ENCODE results near the gene TMC7.
A peak's percentile ranks its signal among the peaks of the same experiment; 100 is the strongest.

The TMC7 gene

GRCh38 chr16:19031738-19032137 is 48.0 kb downstream of the TMC7 start:
- Histone ChIP-seq H3K27ac (ENCODE audit: low read length) (no peak overlapping the region), H3K27me3 (ENCODE audit: control insufficient read depth in 1 of 2, insufficient read depth in 2 of 2, low read length in 2 of 2) (no peaks in the 10 kb centered on the region), H3K36me3 (ENCODE audit: control insufficient read depth in 2 of 2, insufficient read depth in 2 of 2, low read length in 2 of 2) (no peaks in the 10 kb centered on the region), H3K9ac (ENCODE audit: low read length in 2 of 2) (no peak overlapping the region), H3K4me1 (ENCODE audit: control insufficient read depth, insufficient read depth, low read length) (no peaks in the 10 kb centered on the region), H3K4me3 (ENCODE audit: low read length in 2 of 2) (no peak overlapping the region), H3K9me3 (ENCODE audit: control insufficient read depth in 2 of 2, low read length in 2 of 2) (peaks cover 0 to 5% of the 10 kb centered on the region in 2 donors)

GRCh38 chr16:19033761-19034160 is 50.0 kb downstream of the TMC7 start:
- Histone ChIP-seq H3K4me1 (ENCODE audit: control insufficient read depth, insufficient read depth, low read length) (no peaks in the 10 kb centered on the region), H3K36me3 (ENCODE audit: control insufficient read depth in 2 of 2, insufficient read depth in 2 of 2, low read length in 2 of 2) (no peaks in the 10 kb centered on the region), H3K4me3 (ENCODE audit: low read length in 2 of 2) (no peak overlapping the region), H3K27me3 (ENCODE audit: control insufficient read depth in 1 of 2, insufficient read depth in 2 of 2, low read length in 2 of 2) (no peaks in the 10 kb centered on the region), H3K9ac (ENCODE audit: low read length in 2 of 2) (no peak overlapping the region), H3K9me3 (ENCODE audit: control insufficient read depth in 2 of 2, low read length in 2 of 2) (peaks cover 0 to 5% of the 10 kb centered on the region in 2 donors), H3K27ac (ENCODE audit: low read length) (no peak overlapping the region)

DNA sequence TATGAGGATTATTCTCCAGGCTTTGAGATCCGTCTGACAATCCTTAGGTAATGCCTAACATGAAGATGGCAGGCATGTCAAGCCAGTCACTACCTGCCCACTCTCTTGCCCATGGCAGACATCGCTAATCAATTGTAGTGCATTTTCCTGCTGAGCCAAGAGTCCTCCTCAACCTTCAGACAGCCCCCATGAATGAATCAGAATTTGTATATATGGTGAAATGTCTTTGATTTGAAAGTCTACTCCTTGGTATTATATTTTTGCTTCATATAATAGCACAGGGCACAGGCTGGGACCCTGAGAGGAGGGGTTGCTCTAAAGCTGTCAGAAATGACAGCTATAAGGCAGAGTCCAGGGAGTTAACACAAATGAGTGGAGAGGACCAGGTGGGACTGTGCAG is 56.7 kb downstream of the TMC7 start:
- no peaks in the 10 kb centered on the region for H3K27me3 ChIP-seq (ENCODE audit: control insufficient read depth in 1 of 2, insufficient read depth in 2 of 2, low read length in 2 of 2)
- H3K9ac ChIP-seq (ENCODE audit: low read length in 2 of 2): no peak overlapping the region
- peaks cover 5% of the 10 kb centered on the region in 2 donors for H3K9me3 ChIP-seq (ENCODE audit: control insufficient read depth in 2 of 2, low read length in 2 of 2)
- H3K4me1 ChIP-seq (ENCODE audit: control insufficient read depth, insufficient read depth, low read length): no peaks in the 10 kb centered on the region
- H3K36me3 ChIP-seq (ENCODE audit: control insufficient read depth in 2 of 2, insufficient read depth in 2 of 2, low read length in 2 of 2): peaks cover 0 to 2% of the 10 kb centered on the region in 2 donors
- H3K27ac ChIP-seq (ENCODE audit: low read length): no peak overlapping the region
- no peak overlapping the region for H3K4me3 ChIP-seq (ENCODE audit: low read length in 2 of 2)

GRCh38 chr16:19044769-19045168 is 61.0 kb downstream of the TMC7 start:
- Histone ChIP-seq H3K9ac (ENCODE audit: low read length in 2 of 2) (no peak overlapping the region), H3K4me1 (ENCODE audit: control insufficient read depth, insufficient read depth, low read length) (no peaks in the 10 kb centered on the region), H3K27me3 (ENCODE audit: control insufficient read depth in 1 of 2, insufficient read depth in 2 of 2, low read length in 2 of 2) (no peaks in the 10 kb centered on the region), H3K9me3 (ENCODE audit: control insufficient read depth in 2 of 2, low read length in 2 of 2) (peaks cover 0 to 5% of the 10 kb centered on the region in 2 donors), H3K4me3 (ENCODE audit: low read length in 2 of 2) (no peak overlapping the region), H3K36me3 (ENCODE audit: control insufficient read depth in 2 of 2, insufficient read depth in 2 of 2, low read length in 2 of 2) (peaks cover 0 to 2% of the 10 kb centered on the region in 2 donors), H3K27ac (ENCODE audit: low read length) (no peak overlapping the region)

DNA sequence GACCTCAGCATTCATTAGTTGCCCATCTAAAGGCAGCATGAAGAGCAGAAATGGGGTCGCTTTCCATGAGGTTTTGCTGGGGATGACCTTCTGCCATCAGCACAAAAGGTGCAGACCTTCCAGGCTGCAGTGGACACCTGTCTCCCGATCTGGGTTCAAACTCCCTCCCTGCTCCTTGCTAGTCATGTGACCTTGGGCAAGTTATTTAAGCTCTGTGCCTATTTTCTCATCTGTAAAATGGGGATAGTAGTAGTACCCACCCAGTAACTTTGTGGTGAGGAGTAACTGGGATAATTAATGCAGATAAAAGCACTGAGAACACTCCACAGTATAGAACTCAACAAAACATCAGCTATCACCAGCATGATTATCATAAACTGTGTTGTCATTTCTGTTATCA is 62.3 kb downstream of the TMC7 start:
- Histone ChIP-seq H3K4me1 (ENCODE audit: control insufficient read depth, insufficient read depth, low read length) (no peaks in the 10 kb centered on the region), H3K4me3 (ENCODE audit: low read length in 2 of 2) (no peak overlapping the region), H3K27me3 (ENCODE audit: control insufficient read depth in 1 of 2, insufficient read depth in 2 of 2, low read length in 2 of 2) (no peaks in the 10 kb centered on the region), H3K9me3 (ENCODE audit: control insufficient read depth in 2 of 2, low read length in 2 of 2) (no peaks in the 10 kb centered on the region), H3K9ac (ENCODE audit: low read length in 2 of 2) (no peak overlapping the region), H3K36me3 (ENCODE audit: control insufficient read depth in 2 of 2, insufficient read depth in 2 of 2, low read length in 2 of 2) (no peaks in the 10 kb centered on the region), H3K27ac (ENCODE audit: low read length) (no peak overlapping the region)

- H3K27ac ChIP-seq (ENCODE audit: low read length): no peak overlapping the region
- H3K9ac ChIP-seq (ENCODE audit: low read length in 2 of 2): no peak overlapping the region
- no peak overlapping the region for H3K4me3 ChIP-seq (ENCODE audit: low read length in 2 of 2)
- H3K27me3 ChIP-seq (ENCODE audit: control insufficient read depth in 1 of 2, insufficient read depth in 2 of 2, low read length in 2 of 2): no peaks in the 10 kb centered on the region
- H3K36me3 ChIP-seq (ENCODE audit: control insufficient read depth in 2 of 2, insufficient read depth in 2 of 2, low read length in 2 of 2): no peaks in the 10 kb centered on the region
- H3K4me1 ChIP-seq (ENCODE audit: control insufficient read depth, insufficient read depth, low read length): no peaks in the 10 kb centered on the region
- no peaks in the 10 kb centered on the region for H3K9me3 ChIP-seq (ENCODE audit: control insufficient read depth in 2 of 2, low read length in 2 of 2)
Measured at GRCh38 chr16:19062706-19063105, 79.0 kb downstream of the TMC7 start.

GRCh38 chr16:19066988-19067348 is 83.2 kb downstream of the TMC7 start:
- Histone ChIP-seq H3K27me3 (ENCODE audit: control insufficient read depth in 1 of 2, insufficient read depth in 2 of 2, low read length in 2 of 2) (no peaks in the 10 kb centered on the region), H3K4me1 (ENCODE audit: control insufficient read depth, insufficient read depth, low read length) (peaks cover 7% of the 10 kb centered on the region), H3K27ac (ENCODE audit: low read length) (peak overlapping the region; percentile 100), H3K9ac (ENCODE audit: low read length in 2 of 2) (peak overlapping the region in 1 of 2 donors; percentile 98), H3K4me3 (ENCODE audit: low read length in 2 of 2) (peak overlapping the region; percentile 95 to 97), H3K36me3 (ENCODE audit: control insufficient read depth in 2 of 2, insufficient read depth in 2 of 2, low read length in 2 of 2) (peaks cover 0 to 3% of the 10 kb centered on the region in 2 donors), H3K9me3 (ENCODE audit: control insufficient read depth in 2 of 2, low read length in 2 of 2) (no peaks in the 10 kb centered on the region)

GRCh38 chr16:19067349-19068236 is 83.9 kb downstream of the TMC7 start, which contains the start of gene COQ7:
COQ7 (plus strand) TSS chr16:19067614; CDS start chr16:19067665, 51 bp downstream.
- peak within 1 kb of the TSS; percentile 98 to 99 for H3K9ac ChIP-seq (ENCODE audit: low read length in 2 of 2)
- H3K27me3 ChIP-seq (ENCODE audit: control insufficient read depth in 1 of 2, insufficient read depth in 2 of 2, low read length in 2 of 2): no peaks in the 10 kb centered on the region
- H3K27ac ChIP-seq (ENCODE audit: low read length): peak within 1 kb of the TSS; percentile 100
- H3K4me3 ChIP-seq (ENCODE audit: low read length in 2 of 2): peak within 1 kb of the TSS; percentile 95 to 97
- H3K4me1 ChIP-seq (ENCODE audit: control insufficient read depth, insufficient read depth, low read length): peaks cover 7% of the 10 kb centered on the region
- no peaks in the 10 kb centered on the region for H3K9me3 ChIP-seq (ENCODE audit: control insufficient read depth in 2 of 2, low read length in 2 of 2)
- peaks cover 3 to 8% of the 10 kb centered on the region in 2 donors for H3K36me3 ChIP-seq (ENCODE audit: control insufficient read depth in 2 of 2, insufficient read depth in 2 of 2, low read length in 2 of 2)

- peaks cover 5 to 14% of the 10 kb centered on the region in 2 donors for H3K36me3 ChIP-seq (ENCODE audit: control insufficient read depth in 2 of 2, insufficient read depth in 2 of 2, low read length in 2 of 2)
- H3K27ac ChIP-seq (ENCODE audit: low read length): peak overlapping the region; percentile 100
- no peaks in the 10 kb centered on the region for H3K9me3 ChIP-seq (ENCODE audit: control insufficient read depth in 2 of 2, low read length in 2 of 2)
- H3K4me3 ChIP-seq (ENCODE audit: low read length in 2 of 2): peak overlapping the region; percentile 95 to 97
- H3K9ac ChIP-seq (ENCODE audit: low read length in 2 of 2): peak overlapping the region; percentile 98 to 99
- H3K27me3 ChIP-seq (ENCODE audit: control insufficient read depth in 1 of 2, insufficient read depth in 2 of 2, low read length in 2 of 2): no peaks in the 10 kb centered on the region
- peaks cover 7% of the 10 kb centered on the region for H3K4me1 ChIP-seq (ENCODE audit: control insufficient read depth, insufficient read depth, low read length)
Measured at GRCh38 chr16:19068237-19068815, 84.6 kb downstream of the TMC7 start.

GRCh38 chr16:19071811-19072777 is 88.4 kb downstream of the TMC7 start:
- no peak overlapping the region for H3K4me3 ChIP-seq (ENCODE audit: low read length in 2 of 2)
- H3K9ac ChIP-seq (ENCODE audit: low read length in 2 of 2): no peak overlapping the region
- H3K36me3 ChIP-seq (ENCODE audit: control insufficient read depth in 2 of 2, insufficient read depth in 2 of 2, low read length in 2 of 2): peaks cover 13 to 25% of the 10 kb centered on the region in 2 donors
- no peaks in the 10 kb centered on the region for H3K27me3 ChIP-seq (ENCODE audit: control insufficient read depth in 1 of 2, insufficient read depth in 2 of 2, low read length in 2 of 2)
- H3K9me3 ChIP-seq (ENCODE audit: control insufficient read depth in 2 of 2, low read length in 2 of 2): no peaks in the 10 kb centered on the region
- H3K27ac ChIP-seq (ENCODE audit: low read length): no peak overlapping the region
- peaks cover 13% of the 10 kb centered on the region for H3K4me1 ChIP-seq (ENCODE audit: control insufficient read depth, insufficient read depth, low read length)
